Left ventricle myocardium inferior (tissue), 1 donor: ENCODE results near the gene FRK. TPM values are rescaled to one million over a fixed set of nuclear protein-coding genes. Genes with fewer than 3 reads are reported as not detected.
"Not testable (repeated sequence)": the region's sequence is repeated elsewhere in the genome, so short reads cannot be mapped to it uniquely, and the experiment has no call there.

Experiments used
- DNase-seq: peaks from one replicate; pipeline ENCODE4 v3.0.0-alpha.2; 2020
- H3K27ac ChIP-seq: fragments of 200-600 bp; replicated peaks from 2 replicates; pipeline ENCODE4 v1.8.0; 2021
- H3K27me3 ChIP-seq: fragments of 200-600 bp; 2 replicates; pipeline ENCODE4 v1.8.0; 2021; ENCODE audit warnings: low read depth
- H3K36me3 ChIP-seq: fragments of 200-600 bp; 2 replicates; pipeline ENCODE4 v1.8.0; 2021
- H3K4me1 ChIP-seq: fragments of 200-600 bp; 2 replicates; pipeline ENCODE4 v1.8.0; 2021
- H3K4me3 ChIP-seq: fragments of 200-600 bp; 2 replicates; pipeline ENCODE4 v1.8.0; 2021; ENCODE audit warnings: mild to moderate bottlenecking, moderate library complexity
- H3K9me3 ChIP-seq: fragments of 200-600 bp; replicated peaks from 2 replicates; pipeline ENCODE4 v1.8.0; 2021
- CTCF ChIP-seq: fragments of 200-600 bp; IDR thresholded peaks from 2 replicates; pipeline ENCODE4 v1.8.0; 2021; ENCODE audit warnings: antibody characterized with exemption, mild to moderate bottlenecking, borderline replicate concordance
- intact Hi-C: fragments of 100-400 bp; cut with micrococcal nuclease; formaldehyde crosslinking; loops from one replicate; pipeline ENCODE4 v1.11.0; 2022
- total RNA-seq: library from RNA; stranded (reverse); fragmentation: NEBNext Ultra II Directional; extraction: Animal tissue kit (Norgen Biotek cat#: 25700); gene quantifications from one replicate; pipeline ENCODE4 v1.2.1, GENCODE V29; 2021
- donor health status: DM: no; HTN: yes; CAD: no; lungs with severe emphysema.

Gene FRK
- total RNA-seq, 1 donor from 2014 or later = 11.2 TPM

- H3K9me3 ChIP-seq = no peaks in the 10 kb centered on the region
- H3K27ac ChIP-seq = no peak overlapping the region
- H3K4me3 ChIP-seq = no peak overlapping the region
- H3K36me3 ChIP-seq = no peaks in the 10 kb centered on the region
- no peak for TF ChIP-seq CTCF
- no peak for DNase-seq
- intact Hi-C loops = no loop called here
- no peaks in the 10 kb centered on the region for H3K27me3 ChIP-seq
- H3K4me1 ChIP-seq = peaks cover 7% of the 10 kb centered on the region
Measured at GRCh38 chr6:115932481-115932880, 128.2 kb downstream of the FRK start.

DNA sequence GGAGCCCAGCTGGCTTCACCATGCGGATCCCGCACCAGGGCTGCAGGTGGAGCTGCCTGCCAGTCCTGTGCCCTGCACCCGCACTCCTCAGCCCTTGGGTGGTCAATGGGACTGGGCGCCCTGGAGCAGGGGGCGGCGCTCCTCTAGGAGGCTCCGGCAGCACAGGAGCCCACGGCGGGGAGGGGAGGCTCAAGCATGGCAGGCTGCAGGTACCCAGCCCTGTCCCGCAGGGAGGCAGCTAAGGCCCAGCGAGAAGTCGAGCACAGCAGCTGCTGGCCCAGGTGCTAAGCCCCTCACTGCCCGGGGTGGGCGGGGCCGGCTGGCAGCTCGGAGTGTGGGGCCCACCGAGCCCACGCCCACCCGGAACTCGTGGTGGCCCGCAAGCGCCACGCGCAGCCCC lies 132.7 kb downstream of the FRK start:
- H3K27me3 ChIP-seq, H3K4me1 ChIP-seq, H3K36me3 ChIP-seq, intact Hi-C loops, H3K9me3 ChIP-seq, H3K4me3 ChIP-seq, DNase-seq, H3K27ac ChIP-seq: not testable (repeated sequence)

- no peak for TF ChIP-seq CTCF
- DNase-seq = no peak
- no peak overlapping the region for H3K4me3 ChIP-seq
- no peaks in the 10 kb centered on the region for H3K27me3 ChIP-seq
- intact Hi-C loops = no loop called here
- H3K36me3 ChIP-seq = no peaks in the 10 kb centered on the region
- H3K27ac ChIP-seq = no peak overlapping the region
- H3K9me3 ChIP-seq = no peaks in the 10 kb centered on the region
- H3K4me1 ChIP-seq = peaks cover 3% of the 10 kb centered on the region
Measured at GRCh38 chr6:115922971-115923370, 137.7 kb downstream of the FRK start.

GRCh38 chr6:115914098-115914497 lies 146.6 kb downstream of the FRK start:
- Histone ChIP-seq H3K27me3 (no peaks in the 10 kb centered on the region), H3K36me3 (no peaks in the 10 kb centered on the region), H3K4me3 (no peak overlapping the region), H3K27ac (no peak overlapping the region), H3K9me3 (no peaks in the 10 kb centered on the region), H3K4me1 (no peaks in the 10 kb centered on the region)
- no peak for DNase-seq
- intact Hi-C loops = no loop called here
- no peak for TF ChIP-seq CTCF

- no peak for TF ChIP-seq CTCF
- Histone ChIP-seq H3K9me3 (no peaks in the 10 kb centered on the region), H3K27me3 (no peaks in the 10 kb centered on the region), H3K4me1 (no peaks in the 10 kb centered on the region), H3K36me3 (no peaks in the 10 kb centered on the region), H3K27ac (no peak overlapping the region), H3K4me3 (no peak overlapping the region)
- no peak for DNase-seq
- intact Hi-C loops = no loop called here
Measured at GRCh38 chr6:115909923-115910546, 150.7 kb downstream of the FRK start.

- TF ChIP-seq CTCF = no peak
- H3K9me3 ChIP-seq = no peaks in the 10 kb centered on the region
- H3K27ac ChIP-seq = no peak overlapping the region
- intact Hi-C loops = no loop called here
- no peak overlapping the region for H3K4me3 ChIP-seq
- no peak for DNase-seq
- no peaks in the 10 kb centered on the region for H3K36me3 ChIP-seq
- H3K27me3 ChIP-seq = no peaks in the 10 kb centered on the region
- no peaks in the 10 kb centered on the region for H3K4me1 ChIP-seq
Measured at GRCh38 chr6:115908906-115909559, 151.7 kb downstream of the FRK start.
